Heart left ventricle (tissue), 13 donors: ENCODE results near the gene SCML1.

ENCODE experiments used
- POLR2A ChIP-seq, 2 donors: fragments of 450-650 bp; IDR thresholded peaks; one replicate each; pipeline ENCODE4 v1.6.1; 2017; ENCODE audit warnings: antibody characterized with exemption in 2 of 2, mild to moderate bottlenecking in 2 of 2, moderate library complexity in 2 of 2
- TF ChIP-seq, protein P1 (sequence below), 12 donors: fragments of 200-600 bp; sonication (generic) in 4 of 12; IDR thresholded peaks; one replicate each; pipeline versions ENCODE4 v1.5.0 to v1.8.0; 2018 to 2022; ENCODE audit warnings: antibody characterized with exemption in 12 of 12, mild to moderate bottlenecking in 5 of 12
- donor health status: ischemic (EF 13 %, LVEDD 7.1; RV severe dilation, severe dysfunction).
- donor health status: DM: no; HTN: yes; CAD: no.
- donor health status: DM: no; HTN: no; CAD: no.
- donor health status: ischemic (EF 25% LVEDD 6.9; RV normal size, moderate dysfunction).
- donor health status: ischemic (EF 25% LVEDD 5.7; RV mildly dilated, moderate dysfunction).
- donor health status: ischemic (EF 35%, LVEDD 5.7; RV mildly dilated, moderate dysfunction).
- donor health status: nonischemic (EF 11% LVEDD 7.7; RV severe dilation, severe dysfunction).
- donor health status: DM: yes; HTN: yes; CAD: no.
- donor health status: PGD.
- donor health status: ischemic (EF 29% LVEDD 5.4; RV normal size, mild dysfunction).
- donor health status: nonischemic (EF 23%, LVEDD 6.1; RV moderate dilation, normal function).

DNA sequence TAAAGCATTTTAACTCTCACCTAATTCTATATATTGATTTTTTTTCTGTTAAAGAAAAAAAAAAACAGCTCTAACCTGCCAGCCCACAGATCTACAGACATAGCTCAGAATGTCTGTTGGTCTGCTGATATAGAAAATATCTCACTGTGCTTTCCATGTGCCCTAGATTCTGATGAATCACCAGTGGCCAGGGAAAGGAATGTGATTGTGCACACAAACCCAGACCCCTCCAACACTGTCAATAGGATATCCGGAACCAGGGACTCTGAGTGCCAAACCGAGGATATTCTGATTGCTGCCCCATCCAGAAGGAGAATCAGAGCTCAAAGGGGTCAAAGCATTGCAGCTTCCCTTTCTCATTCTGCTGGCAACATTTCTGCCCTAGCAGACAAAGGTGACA is 12.1 kb upstream of the SCML1 start:
- TF ChIP-seq, protein P1, sequence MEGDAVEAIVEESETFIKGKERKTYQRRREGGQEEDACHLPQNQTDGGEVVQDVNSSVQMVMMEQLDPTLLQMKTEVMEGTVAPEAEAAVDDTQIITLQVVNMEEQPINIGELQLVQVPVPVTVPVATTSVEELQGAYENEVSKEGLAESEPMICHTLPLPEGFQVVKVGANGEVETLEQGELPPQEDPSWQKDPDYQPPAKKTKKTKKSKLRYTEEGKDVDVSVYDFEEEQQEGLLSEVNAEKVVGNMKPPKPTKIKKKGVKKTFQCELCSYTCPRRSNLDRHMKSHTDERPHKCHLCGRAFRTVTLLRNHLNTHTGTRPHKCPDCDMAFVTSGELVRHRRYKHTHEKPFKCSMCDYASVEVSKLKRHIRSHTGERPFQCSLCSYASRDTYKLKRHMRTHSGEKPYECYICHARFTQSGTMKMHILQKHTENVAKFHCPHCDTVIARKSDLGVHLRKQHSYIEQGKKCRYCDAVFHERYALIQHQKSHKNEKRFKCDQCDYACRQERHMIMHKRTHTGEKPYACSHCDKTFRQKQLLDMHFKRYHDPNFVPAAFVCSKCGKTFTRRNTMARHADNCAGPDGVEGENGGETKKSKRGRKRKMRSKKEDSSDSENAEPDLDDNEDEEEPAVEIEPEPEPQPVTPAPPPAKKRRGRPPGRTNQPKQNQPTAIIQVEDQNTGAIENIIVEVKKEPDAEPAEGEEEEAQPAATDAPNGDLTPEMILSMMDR (IDR thresholded peaks at IDR 0.05) = no peak
- no peak for TF ChIP-seq POLR2A (IDR thresholded peaks at IDR 0.05)
